ENCODE data around the gene FADS6. TPM values are rescaled to one million over a fixed set of nuclear protein-coding genes. Genes with fewer than 3 reads are reported as not detected.

Gene FADS6
- total and polyA plus RNA-seq, 7 donors = 0.06 to 1.8 (median 1.6) TPM; not detected in 4

GRCh38 chr17:74879308-74879707, 14.1 kb downstream of the FADS6 start:
- TF ChIP-seq POLR2A (IDR thresholded peaks at IDR 0.05) (no peak), CTCF (IDR thresholded peaks at IDR 0.05) (no peak), POLR2AphosphoS5 (IDR thresholded peaks at IDR 0.05) (no peak), EP300 (IDR thresholded peaks at IDR 0.05) (no peak)
- Histone ChIP-seq H3K27ac (no peak overlapping the region), H3K4me1 (no peaks in the 10 kb centered on the region), H3K9me3 (no peaks in the 10 kb centered on the region), H3K27me3 (peaks cover 0 to 31% (median 0%) of the 10 kb centered on the region in 3 donors), H3K36me3 (no peaks in the 10 kb centered on the region), H3K4me3 (no peak overlapping the region)
- 90 to 92% methylated on average over 16 of the region's 16 CpGs for WGBS, 2 donors
- no peak for DNase-seq
- intact Hi-C loops (cut with DNase I) = no loop called here

GRCh38 chr17:74878658-74879057, 14.8 kb downstream of the FADS6 start:
- Histone ChIP-seq H3K4me1 (peaks cover 0 to 5% (median 2%) of the 10 kb centered on the region in 4 donors), H3K4me3 (no peak overlapping the region), H3K27ac (no peak overlapping the region), H3K27me3 (peaks cover 0 to 30% (median 0%) of the 10 kb centered on the region in 3 donors), H3K36me3 (no peaks in the 10 kb centered on the region), H3K9me3 (no peaks in the 10 kb centered on the region)
- 45 to 74% methylated on average over 2 of the region's 2 CpGs for WGBS, 2 donors
- intact Hi-C loops (cut with DNase I) = no loop called here
- TF ChIP-seq POLR2A (IDR thresholded peaks at IDR 0.05) (no peak), EP300 (IDR thresholded peaks at IDR 0.05) (no peak), POLR2AphosphoS5 (IDR thresholded peaks at IDR 0.05) (no peak), CTCF (IDR thresholded peaks at IDR 0.05) (no peak)
- no peak for DNase-seq

- no peaks in the 10 kb centered on the region for H3K9me3 ChIP-seq
- H3K36me3 ChIP-seq = no peaks in the 10 kb centered on the region
- DNase-seq = no peak
- no peak overlapping the region for H3K4me3 ChIP-seq
- TF ChIP-seq POLR2AphosphoS5 (IDR thresholded peaks at IDR 0.05) = no peak
- no peak for TF ChIP-seq POLR2A (IDR thresholded peaks at IDR 0.05)
- TF ChIP-seq EP300 (IDR thresholded peaks at IDR 0.05) = no peak
- no peak for TF ChIP-seq CTCF (IDR thresholded peaks at IDR 0.05)
- intact Hi-C loops (cut with DNase I) = no loop called here
- H3K4me1 ChIP-seq = peaks cover 0 to 6% (median 3%) of the 10 kb centered on the region in 4 donors
- H3K27me3 ChIP-seq = peaks cover 0 to 24% (median 0%) of the 10 kb centered on the region in 3 donors
- 27 to 60% methylated on average over 19 of the region's 19 CpGs for WGBS, 2 donors
- H3K27ac ChIP-seq = no peak overlapping the region
Observed at GRCh38 chr17:74877592-74878548, 15.6 kb downstream of the FADS6 start.

GRCh38 chr17:74875977-74876593, 17.3 kb downstream of the FADS6 start:
- H3K4me3 ChIP-seq = no peak overlapping the region
- H3K27ac ChIP-seq = no peak overlapping the region
- peaks cover 0 to 20% (median 13%) of the 10 kb centered on the region in 4 donors for H3K4me1 ChIP-seq
- TF ChIP-seq CTCF (IDR thresholded peaks at IDR 0.05) (no peak), EP300 (IDR thresholded peaks at IDR 0.05) (no peak), POLR2AphosphoS5 (IDR thresholded peaks at IDR 0.05) (no peak), POLR2A (IDR thresholded peaks at IDR 0.05) (no peak)
- no peaks in the 10 kb centered on the region for H3K36me3 ChIP-seq
- 80 to 88% methylated on average over 6 of the region's 6 CpGs for WGBS, 2 donors
- no peak for DNase-seq
- peaks cover 0 to 12% (median 0%) of the 10 kb centered on the region in 3 donors for H3K27me3 ChIP-seq
- intact Hi-C loops (cut with DNase I) = no loop called here
- no peaks in the 10 kb centered on the region for H3K9me3 ChIP-seq
